T-helper 9 cell (primary cell): Measurements from ENCODE around the gene LPP.

Source experiments
- DNase-seq: peaks from one replicate; pipeline ENCODE4 v3.0.0-alpha.2; 2020

Gene LPP

GRCh38 chr3:188573291-188573940 lies 419.5 kb downstream of the LPP start:
- DNase-seq = no peak

- DNase-seq = no peak
These were observed 420.0 kb downstream of the LPP start for GRCh38 chr3:188573956-188574355.

GRCh38 chr3:188574885-188575284 lies 420.9 kb downstream of the LPP start:
- no peak for DNase-seq

GRCh38 chr3:188575501-188575900 lies 421.5 kb downstream of the LPP start:
- no peak for DNase-seq

- no peak for DNase-seq
These were observed 423.6 kb downstream of the LPP start for GRCh38 chr3:188577539-188577938.

- no peak for DNase-seq
These were observed 424.8 kb downstream of the LPP start for GRCh38 chr3:188578576-188579363.

GRCh38 chr3:188580223-188580622 lies 426.3 kb downstream of the LPP start:
- DNase-seq = no peak

- no peak for DNase-seq
These were observed 426.7 kb downstream of the LPP start for GRCh38 chr3:188580659-188581058.

GRCh38 chr3:188581365-188581764 lies 427.4 kb downstream of the LPP start:
- DNase-seq = no peak

- DNase-seq = no peak
These were observed 427.8 kb downstream of the LPP start for GRCh38 chr3:188581792-188582191.

GRCh38 chr3:188583341-188584161 lies 429.6 kb downstream of the LPP start:
- DNase-seq = no peak

GRCh38 chr3:188584162-188584529 lies 430.2 kb downstream of the LPP start:
- no peak for DNase-seq

- no peak for DNase-seq
These were observed 431.2 kb downstream of the LPP start for GRCh38 chr3:188584958-188585689.

- no peak for DNase-seq
These were observed 435.1 kb downstream of the LPP start for GRCh38 chr3:188589071-188589470.

GRCh38 chr3:188589771-188590170 lies 435.8 kb downstream of the LPP start:
- DNase-seq = no peak

GRCh38 chr3:188590557-188590956 lies 436.6 kb downstream of the LPP start:
- no peak for DNase-seq

GRCh38 chr3:188594139-188594538 lies 440.2 kb downstream of the LPP start:
- no peak for DNase-seq

GRCh38 chr3:188595890-188596376 lies 442.0 kb downstream of the LPP start:
- no peak for DNase-seq

- DNase-seq = no peak
These were observed 444.9 kb downstream of the LPP start for GRCh38 chr3:188598894-188599293.

- no peak for DNase-seq
These were observed 448.2 kb downstream of the LPP start for GRCh38 chr3:188602111-188602510.

- DNase-seq = no peak
These were observed 448.7 kb downstream of the LPP start for GRCh38 chr3:188602620-188603019.

- no peak for DNase-seq
These were observed 450.7 kb downstream of the LPP start for GRCh38 chr3:188604651-188605050.

GRCh38 chr3:188605231-188605630 lies 451.3 kb downstream of the LPP start:
- no peak for DNase-seq
